Loucy (cell line): Measurements from ENCODE around the gene MAPKAP1.

Source experiments
- H2AFZ ChIP-seq: fragments of 200-600 bp; sonication (generic); 2 replicates; pipeline ENCODE4 v1.6.0; 2016; ENCODE audit warnings: antibody characterized with exemption, mild to moderate bottlenecking, low read length, moderate library complexity
- H3F3A ChIP-seq: fragments of 200-600 bp; 2 replicates; pipeline ENCODE4 v1.6.0; 2016; ENCODE audit warnings: antibody characterized with exemption, low read depth, mild to moderate bottlenecking
- H3K27me3 ChIP-seq: fragments of 200-600 bp; sonication (generic); 2 replicates; pipeline ENCODE4 v1.6.1; 2014; ENCODE audit warnings: low read length, mild to moderate bottlenecking; ENCODE audit not compliant: insufficient read depth, poor library complexity, severe bottlenecking
- H3K36me3 ChIP-seq: fragments of 200-600 bp; sonication (generic); 2 replicates; pipeline ENCODE4 v1.6.1; 2016; ENCODE audit warnings: low read length; ENCODE audit not compliant: insufficient read depth
- H3K4me1 ChIP-seq: fragments of 200-600 bp; sonication (generic); 2 replicates; pipeline ENCODE4 v1.5.1; 2014; ENCODE audit warnings: low read length, mild to moderate bottlenecking; ENCODE audit not compliant: insufficient read depth, poor library complexity, severe bottlenecking
- H3K4me2 ChIP-seq: fragments of 200-600 bp; sonication (generic); 2 replicates; pipeline ENCODE4 v1.6.0; 2014; ENCODE audit warnings: antibody characterized with exemption, low read length, low read depth, mild to moderate bottlenecking; ENCODE audit not compliant: poor library complexity, severe bottlenecking
- H3K4me3 ChIP-seq: fragments of 200-600 bp; sonication (generic); 2 replicates; pipeline ENCODE4 v1.5.1; 2014; ENCODE audit warnings: low read length, mild to moderate bottlenecking, mixed read lengths; ENCODE audit not compliant: poor library complexity, severe bottlenecking
- H3K79me2 ChIP-seq: fragments of 200-600 bp; sonication (generic); 2 replicates; pipeline ENCODE4 v1.6.1; 2014; ENCODE audit warnings: low read length; ENCODE audit not compliant: insufficient read depth
- H3K9ac ChIP-seq: fragments of 200-600 bp; sonication (generic); 2 replicates; pipeline ENCODE4 v1.6.0; 2014; ENCODE audit warnings: mild to moderate bottlenecking, low read depth, low read length, moderate library complexity; ENCODE audit not compliant: poor library complexity, severe bottlenecking
- H3K9me2 ChIP-seq: fragments of 200-600 bp; sonication (generic); replicated peaks from 2 replicates; pipeline ENCODE4 v1.6.1; 2016; ENCODE audit warnings: low read depth, low read length, mixed read lengths
- H3K9me3 ChIP-seq: fragments of 200-600 bp; sonication (generic); 2 replicates; pipeline ENCODE4 v1.6.1; 2014; ENCODE audit warnings: mild to moderate bottlenecking, antibody characterized with exemption, low read length, low read depth; ENCODE audit not compliant: insufficient read depth
- H4K20me1 ChIP-seq: fragments of 200-600 bp; sonication (generic); 2 replicates; pipeline ENCODE4 v1.6.0; 2014; ENCODE audit warnings: antibody characterized with exemption, low read length, mild to moderate bottlenecking; ENCODE audit not compliant: insufficient read depth, poor library complexity, severe bottlenecking
- CTCF ChIP-seq: fragments of 200-600 bp; sonication (generic); conservative IDR thresholded peaks from 2 replicates; pipeline ENCODE4 v1.5.1; 2014; ENCODE audit warnings: mild to moderate bottlenecking, antibody characterized with exemption, low read length
- EZH2phosphoT487 ChIP-seq: fragments of 200-600 bp; IDR thresholded peaks from 2 replicates; pipeline ENCODE4 v1.6.1; 2018; ENCODE audit warnings: antibody characterized with exemption, mild to moderate bottlenecking, moderate library complexity, borderline replicate concordance

Gene MAPKAP1

GRCh38 chr9:125537442-125538091 is 169.4 kb downstream of the MAPKAP1 start:
- H4K20me1 ChIP-seq = no peaks in the 10 kb centered on the region

GRCh38 chr9:125536776-125537175 is 170.2 kb downstream of the MAPKAP1 start:
- Histone ChIP-seq H3K36me3 (peaks cover 9% of the 10 kb centered on the region; the same call in 1 of the 2 replicates), H3K4me3 (no peak overlapping the region), H3K4me2 (no peak overlapping the region)

More at GRCh38 chr9:125537442-125538091, 169.4 kb downstream of the MAPKAP1 start:
- no peaks in the 10 kb centered on the region for H3K9me3 ChIP-seq
- H3K4me2 ChIP-seq = no peak overlapping the region
- H2AFZ ChIP-seq = no peak overlapping the region
- no peaks in the 10 kb centered on the region for H3K79me2 ChIP-seq
- no peak overlapping the region for H3K9ac ChIP-seq
- no peak overlapping the region for H3K4me3 ChIP-seq
- H3K36me3 ChIP-seq = peaks cover 12% of the 10 kb centered on the region; the same call in 1 of the 2 replicates
- no peaks in the 10 kb centered on the region for H3K4me1 ChIP-seq
- H3K9me2 ChIP-seq = no peaks in the 10 kb centered on the region
- no peaks in the 10 kb centered on the region for H3F3A ChIP-seq
- TF ChIP-seq CTCF = no peak
- no peak for TF ChIP-seq EZH2phosphoT487
- H3K27me3 ChIP-seq = no peaks in the 10 kb centered on the region

GRCh38 chr9:125536167-125536772 is 170.7 kb downstream of the MAPKAP1 start:
- Histone ChIP-seq H3K9me3 (no peaks in the 10 kb centered on the region), H3K4me2 (no peak overlapping the region), H3K9me2 (no peaks in the 10 kb centered on the region), H3K79me2 (no peaks in the 10 kb centered on the region), H2AFZ (no peak overlapping the region), H3K27me3 (no peaks in the 10 kb centered on the region), H3K9ac (no peak overlapping the region), H4K20me1 (no peaks in the 10 kb centered on the region), H3K4me1 (no peaks in the 10 kb centered on the region), H3K36me3 (0 out of 2 replicates have a peak, but pooled peaks cover 9% of the 10 kb centered on the region), H3F3A (no peaks in the 10 kb centered on the region), H3K4me3 (no peak overlapping the region)
- TF ChIP-seq EZH2phosphoT487 (no peak), CTCF (no peak)

More at GRCh38 chr9:125536776-125537175, 170.2 kb downstream of the MAPKAP1 start:
- Histone ChIP-seq H3K4me1 (no peaks in the 10 kb centered on the region), H3K9me3 (no peaks in the 10 kb centered on the region), H2AFZ (no peak overlapping the region), H3K79me2 (no peaks in the 10 kb centered on the region), H4K20me1 (no peaks in the 10 kb centered on the region), H3K9me2 (no peaks in the 10 kb centered on the region), H3K27me3 (no peaks in the 10 kb centered on the region), H3F3A (no peaks in the 10 kb centered on the region), H3K9ac (no peak overlapping the region)
- TF ChIP-seq EZH2phosphoT487 = no peak
- no peak for TF ChIP-seq CTCF
